ENCODE results near the gene RPL4.
"Not testable (repeated sequence)": the region's sequence is repeated elsewhere in the genome, so short reads cannot be mapped to it uniquely, and the experiment has no call there.

RPL4 gene

GRCh38 chr15:66504563-66505429 lies at the start of gene RPL4, which contains the start of gene ZWILCH:
Gene RPL4, minus strand, starts transcription at chr15:66504855. Its CDS starts 65 bp downstream, at chr15:66504790.
Gene ZWILCH, plus strand, starts transcription at chr15:66505326. Its CDS starts 13 bp downstream, at chr15:66505339.
- no peak for FAIRE-seq

- no peak for FAIRE-seq
Observed at GRCh38 chr15:66545255-66545654, 40.6 kb upstream of the RPL4 start.

GRCh38 chr15:66542896-66543295 lies 38.2 kb upstream of the RPL4 start:
- no peak for FAIRE-seq

- no peak for FAIRE-seq
Observed at GRCh38 chr15:66535056-66535455, 30.4 kb upstream of the RPL4 start.

GRCh38 chr15:66524838-66525237 lies 20.2 kb upstream of the RPL4 start:
- FAIRE-seq = no peak

GRCh38 chr15:66523926-66524325 lies 19.3 kb upstream of the RPL4 start:
- no peak for FAIRE-seq

GRCh38 chr15:66515901-66516322 lies 11.3 kb upstream of the RPL4 start:
- no peak for FAIRE-seq

- FAIRE-seq = no peak
Observed at GRCh38 chr15:66514586-66514985, 9.9 kb upstream of the RPL4 start.

- FAIRE-seq = no peak
Observed at GRCh38 chr15:66508293-66508883, 3.7 kb upstream of the RPL4 start.

GRCh38 chr15:66505818-66506217 lies 1.2 kb upstream of the RPL4 start:
- FAIRE-seq = no peak

- FAIRE-seq = no peak
Observed at GRCh38 chr15:66505430-66505811, 766 bp upstream of the RPL4 start.

GRCh38 chr15:66503780-66504562 lies 684 bp downstream of the RPL4 start:
- FAIRE-seq = no peak

- not testable (repeated sequence) for FAIRE-seq
Observed at GRCh38 chr15:66503041-66503648, 1.5 kb downstream of the RPL4 start.

GRCh38 chr15:66502491-66502890 lies 2.2 kb downstream of the RPL4 start:
- FAIRE-seq = no peak

- not testable (repeated sequence) for FAIRE-seq
Observed at GRCh38 chr15:66500346-66500745, 4.3 kb downstream of the RPL4 start.

GRCh38 chr15:66498501-66499386 lies 5.9 kb downstream of the RPL4 start:
- FAIRE-seq = no peak

GRCh38 chr15:66497502-66498455 lies 6.9 kb downstream of the RPL4 start, which contains the start of gene SNAPC5:
Gene SNAPC5, minus strand, starts transcription at chr15:66497762. Its CDS starts 31 bp downstream, at chr15:66497731.
- FAIRE-seq = no peak

- FAIRE-seq = no peak
Observed at GRCh38 chr15:66496951-66497501, 7.6 kb downstream of the RPL4 start.

GRCh38 chr15:66494262-66494661 lies 10.4 kb downstream of the RPL4 start:
- no peak for FAIRE-seq

GRCh38 chr15:66491846-66492245 lies 12.8 kb downstream of the RPL4 start:
- FAIRE-seq = no peak

Measured in islet of Langerhans (tissue), 1 donor.